ENCODE results near the gene STIM1.

STIM1 gene

DNA sequence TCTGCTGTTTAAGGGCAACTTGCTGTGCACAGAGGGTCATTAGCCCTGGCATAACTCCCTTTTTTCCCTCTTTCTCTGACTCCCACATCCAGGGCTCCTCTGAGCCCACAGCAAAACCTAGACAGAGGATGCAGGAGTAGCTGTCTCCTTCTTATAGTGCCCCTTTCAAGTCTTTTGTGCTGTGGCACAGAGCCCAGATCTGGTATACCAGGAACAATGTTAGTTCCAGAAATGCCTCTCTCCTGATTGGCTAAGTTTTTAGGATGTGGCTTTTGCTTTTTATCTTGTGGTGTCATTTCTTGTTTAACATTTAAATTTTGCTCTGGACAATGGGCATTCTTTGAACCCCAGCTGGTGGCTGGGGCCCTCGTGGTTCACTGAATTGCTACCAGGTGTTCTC lies 213.5 kb downstream of the STIM1 start:
- no peak for DNase-seq (ENCODE audit: low read depth)
- no peak for TF ChIP-seq CTCF (conservative IDR thresholded peaks at IDR 0.05; ENCODE audit: low read depth, low read length)

GRCh38 chr11:4071325-4071724 lies 215.9 kb downstream of the STIM1 start:
- no peak overlapping the region for H3K4me3 ChIP-seq (ENCODE audit: low read depth, low read length)
- no peak for DNase-seq (ENCODE audit: low read depth)
- TF ChIP-seq CTCF (conservative IDR thresholded peaks at IDR 0.05; ENCODE audit: low read depth, low read length), result no peak

More for the DNA sequence above, 213.5 kb downstream of the STIM1 start:
- no peak overlapping the region for H3K4me3 ChIP-seq (ENCODE audit: low read depth, low read length)

- DNase-seq (ENCODE audit: low read depth), result no peak
- H3K4me3 ChIP-seq (ENCODE audit: low read depth, low read length), result no peak overlapping the region
- TF ChIP-seq CTCF (conservative IDR thresholded peaks at IDR 0.05; ENCODE audit: low read depth, low read length), result no peak
Measured at GRCh38 chr11:4071914-4072313, 216.4 kb downstream of the STIM1 start.

DNA sequence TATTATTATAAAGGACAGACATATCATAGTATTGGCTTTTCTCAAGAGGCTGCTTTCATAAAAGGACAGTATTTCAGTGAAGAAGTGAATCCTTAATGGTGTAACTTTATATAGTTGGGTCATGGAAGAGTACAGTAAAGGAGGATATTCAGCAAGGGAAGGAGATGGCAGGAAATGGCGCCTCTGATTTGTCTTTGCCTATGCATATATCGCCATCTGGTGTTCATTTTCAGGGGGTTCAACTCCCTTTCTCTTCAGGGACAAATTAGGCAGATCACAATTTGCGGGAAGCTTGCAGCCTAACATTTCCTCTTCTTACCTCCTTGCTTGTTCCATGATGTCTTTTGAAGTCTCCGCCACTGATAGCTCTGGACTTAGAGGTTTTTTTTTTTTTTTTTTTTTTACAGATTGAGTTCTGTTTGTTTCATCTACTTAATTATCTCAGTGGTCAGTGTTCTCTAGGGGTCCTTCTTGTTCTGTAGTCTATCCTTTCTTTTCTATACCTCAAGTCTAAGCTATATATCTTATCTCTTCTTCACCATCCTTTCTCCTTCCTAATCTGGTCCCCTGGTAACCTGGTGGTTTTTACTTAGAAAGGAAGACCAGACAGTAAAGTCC lies 217.3 kb downstream of the STIM1 start:
- TF ChIP-seq CTCF (conservative IDR thresholded peaks at IDR 0.05; ENCODE audit: low read depth, low read length), result peak; percentile 89
- peak; percentile 90 for DNase-seq (ENCODE audit: low read depth)
- no peak overlapping the region for H3K4me3 ChIP-seq (ENCODE audit: low read depth, low read length)

DNA sequence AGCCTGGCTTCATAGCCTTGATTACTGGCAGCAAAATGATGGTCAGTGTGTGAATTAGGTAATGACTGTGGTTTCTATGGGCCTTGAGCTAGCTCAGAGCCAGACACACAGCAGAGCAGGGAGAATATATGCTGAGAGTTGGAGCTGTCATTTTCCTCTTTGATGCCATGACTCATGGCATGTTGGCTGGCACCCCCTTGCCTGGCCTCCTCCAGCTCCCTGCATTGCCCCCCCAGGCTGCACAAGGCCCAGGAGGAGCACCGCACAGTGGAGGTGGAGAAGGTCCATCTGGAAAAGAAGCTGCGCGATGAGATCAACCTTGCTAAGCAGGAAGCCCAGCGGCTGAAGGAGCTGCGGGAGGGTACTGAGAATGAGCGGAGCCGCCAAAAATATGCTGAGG lies 218.8 kb downstream of the STIM1 start:
- H3K4me3 ChIP-seq (ENCODE audit: low read depth, low read length), result no peak overlapping the region
- DNase-seq (ENCODE audit: low read depth), result no peak
- no peak for TF ChIP-seq CTCF (conservative IDR thresholded peaks at IDR 0.05; ENCODE audit: low read depth, low read length)

- no peak for TF ChIP-seq CTCF (conservative IDR thresholded peaks at IDR 0.05; ENCODE audit: low read depth, low read length)
- H3K4me3 ChIP-seq (ENCODE audit: low read depth, low read length), result no peak overlapping the region
- DNase-seq (ENCODE audit: low read depth), result no peak
Measured at GRCh38 chr11:4076774-4077173, 221.3 kb downstream of the STIM1 start.

DNA sequence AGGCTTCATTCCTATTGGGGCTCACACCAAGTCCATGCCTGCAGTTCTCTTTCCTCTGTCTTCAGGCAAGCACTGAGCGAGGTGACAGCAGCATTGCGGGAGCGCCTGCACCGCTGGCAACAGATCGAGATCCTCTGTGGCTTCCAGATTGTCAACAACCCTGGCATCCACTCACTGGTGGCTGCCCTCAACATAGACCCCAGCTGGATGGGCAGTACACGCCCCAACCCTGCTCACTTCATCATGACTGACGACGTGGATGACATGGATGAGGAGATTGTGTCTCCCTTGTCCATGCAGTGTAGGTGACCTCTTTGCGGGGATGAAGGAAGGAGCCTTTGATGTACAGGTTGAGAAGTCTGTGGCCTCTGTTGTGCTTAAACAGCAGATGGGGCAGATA lies 227.7 kb downstream of the STIM1 start:
- DNase-seq (ENCODE audit: low read depth), result no peak
- no peak for TF ChIP-seq CTCF (conservative IDR thresholded peaks at IDR 0.05; ENCODE audit: low read depth, low read length)
- H3K4me3 ChIP-seq (ENCODE audit: low read depth, low read length), result no peak overlapping the region
